Measurements from ENCODE around the gene SMCO1. TPM values are rescaled to one million over a fixed set of nuclear protein-coding genes. Genes with fewer than 3 reads are reported as not detected.

Gene SMCO1
- polyA plus RNA-seq, 3 donors, result not detected

GRCh38 chr3:196554205-196554604 is 39.1 kb upstream of the SMCO1 start:
- peaks cover 17 to 22% of the 10 kb centered on the region in 2 donors for H3K4me1 ChIP-seq (ENCODE audit: control insufficient read depth in 1 of 2, insufficient read depth in 2 of 2, low read length in 2 of 2)
- no peaks in the 10 kb centered on the region for H3K27me3 ChIP-seq (ENCODE audit: control insufficient read depth in 2 of 2, insufficient read depth in 2 of 2, low read length in 2 of 2)
- peak overlapping the region; percentile 72 for H3K4me2 ChIP-seq (replicated peaks; ENCODE audit: extremely low read depth, low read length, poor library complexity, severe bottlenecking)
- H3K4me1 Mint-ChIP-seq, result peaks cover 22% of the 10 kb centered on the region
- WGBS (ENCODE audit: insufficient coverage), result 0% methylated on average over 2 of the region's 3 CpGs
- H2AFZ ChIP-seq (ENCODE audit: insufficient read depth, low read depth, low read length, poor library complexity, severe bottlenecking), result peak overlapping the region; percentile 78
- peak; percentile 51 to 68 (median 59) for DNase-seq
- peak overlapping the region; percentile 64 to 85 for H3K4me3 Mint-ChIP-seq
- peaks cover 0 to 9% of the 10 kb centered on the region in 2 donors for H3K36me3 ChIP-seq (replicated peaks in 1 of 2; ENCODE audit: control insufficient read depth in 1 of 2, insufficient read depth in 2 of 2, low read length in 2 of 2)
- no peaks in the 10 kb centered on the region for H4K20me1 ChIP-seq (ENCODE audit: insufficient read depth, low read length)
- H3K9me3 Mint-ChIP-seq, result peaks cover 11 to 21% (median 15%) of the 10 kb centered on the region in 7 donors
- peak overlapping the region; percentile 79 to 93 (median 87) for H3K27ac Mint-ChIP-seq
- H3K79me2 ChIP-seq (ENCODE audit: insufficient read depth, low read length), result no peaks in the 10 kb centered on the region
- peaks cover 14 to 15% of the 10 kb centered on the region in 2 donors for H3K9me3 ChIP-seq (replicated peaks in 1 of 2; ENCODE audit: control insufficient read depth in 1 of 2, insufficient read depth in 1 of 2, low read length in 2 of 2)
- no peak for TF ChIP-seq CTCF (IDR thresholded peaks at IDR 0.05)
- peak overlapping the region; percentile 16 to 76 for H3K27ac ChIP-seq (ENCODE audit: low read depth in 1 of 2, low read length in 2 of 2)
- peak overlapping the region in 2 of 3 experiments; percentile 27 to 66 for H3K4me3 ChIP-seq (replicated peaks in 1 of 3; ENCODE audit: low read depth in 2 of 3, low read length in 3 of 3)
- H3K36me3 Mint-ChIP-seq, result peaks cover 11 to 14% of the 10 kb centered on the region in 2 donors
- H3K9ac ChIP-seq (ENCODE audit: insufficient read depth, low read length, poor library complexity, severe bottlenecking), result peak overlapping the region; percentile 48
- H3K27me3 Mint-ChIP-seq (ENCODE audit: low read depth in 3 of 3), result no peaks in the 10 kb centered on the region
- intact Hi-C loops (cut with micrococcal nuclease), result no loop called here

DNA sequence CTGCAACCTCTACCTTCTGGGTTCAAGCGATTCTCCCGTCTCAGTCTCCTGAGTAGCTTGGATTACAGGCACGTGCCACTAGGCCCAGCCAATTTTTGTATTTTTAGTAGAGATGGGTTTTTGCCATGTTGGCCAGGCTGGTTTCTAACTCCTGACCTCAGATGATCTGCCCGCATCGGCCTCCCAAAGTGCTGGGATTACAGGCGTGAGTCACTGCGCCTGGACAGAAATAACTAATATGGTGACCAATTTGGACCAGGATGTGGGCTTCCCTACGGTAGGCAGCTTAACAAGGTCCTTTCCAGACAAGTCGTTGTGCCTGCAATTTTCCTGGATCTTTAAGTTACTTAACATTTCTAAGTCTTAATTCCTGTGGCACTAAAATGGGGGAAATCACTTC is 38.4 kb upstream of the SMCO1 start:
- Histone ChIP-seq H3K4me1 (ENCODE audit: control insufficient read depth in 1 of 2, insufficient read depth in 2 of 2, low read length in 2 of 2) (peaks cover 17 to 22% of the 10 kb centered on the region in 2 donors), H3K27me3 (ENCODE audit: control insufficient read depth in 2 of 2, insufficient read depth in 2 of 2, low read length in 2 of 2) (no peaks in the 10 kb centered on the region), H3K9ac (ENCODE audit: insufficient read depth, low read length, poor library complexity, severe bottlenecking) (no peak overlapping the region), H3K36me3 (replicated peaks in 1 of 2; ENCODE audit: control insufficient read depth in 1 of 2, insufficient read depth in 2 of 2, low read length in 2 of 2) (peaks cover 0 to 3% of the 10 kb centered on the region in 2 donors), H3K4me2 (replicated peaks; ENCODE audit: extremely low read depth, low read length, poor library complexity, severe bottlenecking) (no peak overlapping the region), H3K9me3 (replicated peaks in 1 of 2; ENCODE audit: control insufficient read depth in 1 of 2, insufficient read depth in 1 of 2, low read length in 2 of 2) (peaks cover 18 to 20% of the 10 kb centered on the region in 2 donors), H2AFZ (ENCODE audit: insufficient read depth, low read depth, low read length, poor library complexity, severe bottlenecking) (no peak overlapping the region), H3K79me2 (ENCODE audit: insufficient read depth, low read length) (no peaks in the 10 kb centered on the region), H3K4me3 (replicated peaks in 1 of 3; ENCODE audit: low read depth in 2 of 3, low read length in 3 of 3) (peak overlapping the region in 1 of 3 experiments; percentile 66), H3K27ac (ENCODE audit: low read depth in 1 of 2, low read length in 2 of 2) (peak overlapping the region in 1 of 2 donors; percentile 76), H4K20me1 (ENCODE audit: insufficient read depth, low read length) (no peaks in the 10 kb centered on the region)
- no peak for TF ChIP-seq CTCF (IDR thresholded peaks at IDR 0.05)
- intact Hi-C loops (cut with micrococcal nuclease), result no loop called here
- DNase-seq, result no peak
- WGBS (ENCODE audit: insufficient coverage), result 97% methylated on average over 7 of the region's 9 CpGs
- H3K27ac Mint-ChIP-seq, result peak overlapping the region in 5 of 7 donors; percentile 26 to 92 (median 81)
- peaks cover 12 to 28% (median 22%) of the 10 kb centered on the region in 7 donors for H3K9me3 Mint-ChIP-seq
- no peak overlapping the region for H3K4me3 Mint-ChIP-seq
- H3K4me1 Mint-ChIP-seq, result peaks cover 22% of the 10 kb centered on the region
- H3K36me3 Mint-ChIP-seq, result peaks cover 6 to 12% of the 10 kb centered on the region in 2 donors
- H3K27me3 Mint-ChIP-seq (ENCODE audit: low read depth in 3 of 3), result peaks cover 0 to under 1% (median 0%) of the 10 kb centered on the region in 3 donors
